Measurements from ENCODE around the gene POLR3E.

DNA sequence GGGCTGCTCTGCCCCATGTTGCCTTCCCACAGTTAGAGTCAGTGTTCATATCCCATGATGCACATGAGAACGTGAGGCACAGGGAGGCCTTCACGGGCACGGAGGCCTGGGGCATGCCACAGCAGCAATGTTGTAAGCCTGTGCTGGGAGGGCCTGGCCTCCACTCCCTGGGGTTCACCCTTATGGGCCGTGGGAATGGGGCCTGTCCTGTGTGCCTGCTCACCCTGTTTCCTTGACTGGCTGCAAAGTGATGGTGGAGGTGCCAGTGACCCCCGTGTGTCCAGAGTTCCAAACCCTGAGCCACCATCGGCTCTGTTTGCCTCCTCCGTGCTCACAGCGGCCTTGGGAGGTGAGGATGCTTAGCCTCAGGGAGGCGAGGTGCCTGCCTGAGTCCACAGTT, 9.6 kb downstream of the POLR3E start:
- TF ChIP-seq POLR2A (IDR thresholded peaks at IDR 0.05): no peak
- no peak for TF ChIP-seq POLR2AphosphoS5 (IDR thresholded peaks at IDR 0.05)
- TF ChIP-seq, protein P1, sequence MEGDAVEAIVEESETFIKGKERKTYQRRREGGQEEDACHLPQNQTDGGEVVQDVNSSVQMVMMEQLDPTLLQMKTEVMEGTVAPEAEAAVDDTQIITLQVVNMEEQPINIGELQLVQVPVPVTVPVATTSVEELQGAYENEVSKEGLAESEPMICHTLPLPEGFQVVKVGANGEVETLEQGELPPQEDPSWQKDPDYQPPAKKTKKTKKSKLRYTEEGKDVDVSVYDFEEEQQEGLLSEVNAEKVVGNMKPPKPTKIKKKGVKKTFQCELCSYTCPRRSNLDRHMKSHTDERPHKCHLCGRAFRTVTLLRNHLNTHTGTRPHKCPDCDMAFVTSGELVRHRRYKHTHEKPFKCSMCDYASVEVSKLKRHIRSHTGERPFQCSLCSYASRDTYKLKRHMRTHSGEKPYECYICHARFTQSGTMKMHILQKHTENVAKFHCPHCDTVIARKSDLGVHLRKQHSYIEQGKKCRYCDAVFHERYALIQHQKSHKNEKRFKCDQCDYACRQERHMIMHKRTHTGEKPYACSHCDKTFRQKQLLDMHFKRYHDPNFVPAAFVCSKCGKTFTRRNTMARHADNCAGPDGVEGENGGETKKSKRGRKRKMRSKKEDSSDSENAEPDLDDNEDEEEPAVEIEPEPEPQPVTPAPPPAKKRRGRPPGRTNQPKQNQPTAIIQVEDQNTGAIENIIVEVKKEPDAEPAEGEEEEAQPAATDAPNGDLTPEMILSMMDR (IDR thresholded peaks at IDR 0.05): no peak
- TF ChIP-seq EP300 (IDR thresholded peaks at IDR 0.05): no peak

All from gastroesophageal sphincter (tissue), 3 donors.